Measurements from ENCODE around the gene TC2N.

Gene TC2N

GRCh38 chr14:91889477-91890211, 22.3 kb upstream of the TC2N start:
- TF ChIP-seq SUZ12 (IDR thresholded peaks at IDR 0.05; ENCODE audit: extremely low read depth, insufficient read depth, insufficient read length) (no peak), YY1 (IDR thresholded peaks at IDR 0.05; ENCODE audit: insufficient read depth, insufficient read length) (no peak), ZNF274 (IDR thresholded peaks at IDR 0.05; ENCODE audit: low read depth, low read length) (no peak)
- H3K4me3 ChIP-seq (ENCODE audit: insufficient read length, low read depth): no peak overlapping the region
- DNase-seq (ENCODE audit: low read depth, low spot score): no peak
- H3K36me3 ChIP-seq (ENCODE audit: insufficient read depth, insufficient read length, low read length): no peaks in the 10 kb centered on the region
- no peaks in the 10 kb centered on the region for H3K9me3 ChIP-seq (ENCODE audit: insufficient read depth, low read length)
- no peak overlapping the region for H3K9ac ChIP-seq (ENCODE audit: insufficient read length, low read depth)
- no peaks in the 10 kb centered on the region for H3K4me1 ChIP-seq (ENCODE audit: insufficient read depth, insufficient read length)
- no peaks in the 10 kb centered on the region for H3K27me3 ChIP-seq (ENCODE audit: insufficient read depth, insufficient read length)

GRCh38 chr14:91888641-91889476, 21.5 kb upstream of the TC2N start:
- no peaks in the 10 kb centered on the region for H3K27me3 ChIP-seq (ENCODE audit: insufficient read depth, insufficient read length)
- no peak overlapping the region for H3K9ac ChIP-seq (ENCODE audit: insufficient read length, low read depth)
- no peak for DNase-seq (ENCODE audit: low read depth, low spot score)
- no peaks in the 10 kb centered on the region for H3K9me3 ChIP-seq (ENCODE audit: insufficient read depth, low read length)
- H3K4me3 ChIP-seq (ENCODE audit: insufficient read length, low read depth): no peak overlapping the region
- TF ChIP-seq ZNF274 (IDR thresholded peaks at IDR 0.05; ENCODE audit: low read depth, low read length) (no peak), YY1 (IDR thresholded peaks at IDR 0.05; ENCODE audit: insufficient read depth, insufficient read length) (no peak), SUZ12 (IDR thresholded peaks at IDR 0.05; ENCODE audit: extremely low read depth, insufficient read depth, insufficient read length) (no peak)
- H3K4me1 ChIP-seq (ENCODE audit: insufficient read depth, insufficient read length): no peaks in the 10 kb centered on the region
- no peaks in the 10 kb centered on the region for H3K36me3 ChIP-seq (ENCODE audit: insufficient read depth, insufficient read length, low read length)

- Histone ChIP-seq H3K4me1 (ENCODE audit: insufficient read depth, insufficient read length) (no peaks in the 10 kb centered on the region), H3K27me3 (ENCODE audit: insufficient read depth, insufficient read length) (no peaks in the 10 kb centered on the region), H3K9me3 (ENCODE audit: insufficient read depth, low read length) (no peaks in the 10 kb centered on the region), H3K4me3 (ENCODE audit: insufficient read length, low read depth) (no peak overlapping the region), H3K36me3 (ENCODE audit: insufficient read depth, insufficient read length, low read length) (no peaks in the 10 kb centered on the region), H3K9ac (ENCODE audit: insufficient read length, low read depth) (no peak overlapping the region)
- TF ChIP-seq ZNF274 (IDR thresholded peaks at IDR 0.05; ENCODE audit: low read depth, low read length) (no peak), YY1 (IDR thresholded peaks at IDR 0.05; ENCODE audit: insufficient read depth, insufficient read length) (no peak)
- no peak for DNase-seq (ENCODE audit: low read depth, low spot score)
Observed at GRCh38 chr14:91886961-91887360, 19.6 kb upstream of the TC2N start.

GRCh38 chr14:91885839-91886238, 18.5 kb upstream of the TC2N start:
- Histone ChIP-seq H3K9me3 (ENCODE audit: insufficient read depth, low read length) (no peaks in the 10 kb centered on the region), H3K4me3 (ENCODE audit: insufficient read length, low read depth) (no peak overlapping the region), H3K36me3 (ENCODE audit: insufficient read depth, insufficient read length, low read length) (no peaks in the 10 kb centered on the region), H3K4me1 (ENCODE audit: insufficient read depth, insufficient read length) (no peaks in the 10 kb centered on the region), H3K9ac (ENCODE audit: insufficient read length, low read depth) (no peak overlapping the region), H3K27me3 (ENCODE audit: insufficient read depth, insufficient read length) (no peaks in the 10 kb centered on the region)
- no peak for DNase-seq (ENCODE audit: low read depth, low spot score)
- TF ChIP-seq YY1 (IDR thresholded peaks at IDR 0.05; ENCODE audit: insufficient read depth, insufficient read length) (no peak), ZNF274 (IDR thresholded peaks at IDR 0.05; ENCODE audit: low read depth, low read length) (no peak), SUZ12 (IDR thresholded peaks at IDR 0.05; ENCODE audit: extremely low read depth, insufficient read depth, insufficient read length) (no peak)

GRCh38 chr14:91885113-91885712, 17.9 kb upstream of the TC2N start:
- no peak for TF ChIP-seq ZNF274 (IDR thresholded peaks at IDR 0.05; ENCODE audit: low read depth, low read length)
- TF ChIP-seq SUZ12 (IDR thresholded peaks at IDR 0.05; ENCODE audit: extremely low read depth, insufficient read depth, insufficient read length): no peak
- no peak for TF ChIP-seq YY1 (IDR thresholded peaks at IDR 0.05; ENCODE audit: insufficient read depth, insufficient read length)
- no peaks in the 10 kb centered on the region for H3K4me1 ChIP-seq (ENCODE audit: insufficient read depth, insufficient read length)
- no peak overlapping the region for H3K9ac ChIP-seq (ENCODE audit: insufficient read length, low read depth)
- DNase-seq (ENCODE audit: low read depth, low spot score): no peak
- no peaks in the 10 kb centered on the region for H3K9me3 ChIP-seq (ENCODE audit: insufficient read depth, low read length)
- no peaks in the 10 kb centered on the region for H3K27me3 ChIP-seq (ENCODE audit: insufficient read depth, insufficient read length)
- no peaks in the 10 kb centered on the region for H3K36me3 ChIP-seq (ENCODE audit: insufficient read depth, insufficient read length, low read length)
- no peak overlapping the region for H3K4me3 ChIP-seq (ENCODE audit: insufficient read length, low read depth)

- no peak overlapping the region for H3K9ac ChIP-seq (ENCODE audit: insufficient read length, low read depth)
- H3K27me3 ChIP-seq (ENCODE audit: insufficient read depth, insufficient read length): no peaks in the 10 kb centered on the region
- H3K9me3 ChIP-seq (ENCODE audit: insufficient read depth, low read length): no peaks in the 10 kb centered on the region
- no peak for TF ChIP-seq SUZ12 (IDR thresholded peaks at IDR 0.05; ENCODE audit: extremely low read depth, insufficient read depth, insufficient read length)
- no peak for TF ChIP-seq YY1 (IDR thresholded peaks at IDR 0.05; ENCODE audit: insufficient read depth, insufficient read length)
- no peak for TF ChIP-seq ZNF274 (IDR thresholded peaks at IDR 0.05; ENCODE audit: low read depth, low read length)
- no peak for DNase-seq (ENCODE audit: low read depth, low spot score)
- H3K4me3 ChIP-seq (ENCODE audit: insufficient read length, low read depth): no peak overlapping the region
- no peaks in the 10 kb centered on the region for H3K4me1 ChIP-seq (ENCODE audit: insufficient read depth, insufficient read length)
- H3K36me3 ChIP-seq (ENCODE audit: insufficient read depth, insufficient read length, low read length): no peaks in the 10 kb centered on the region
Observed at GRCh38 chr14:91884664-91885063, 17.3 kb upstream of the TC2N start.

GRCh38 chr14:91883753-91884152, 16.4 kb upstream of the TC2N start:
- Histone ChIP-seq H3K4me1 (ENCODE audit: insufficient read depth, insufficient read length) (no peaks in the 10 kb centered on the region), H3K27me3 (ENCODE audit: insufficient read depth, insufficient read length) (no peaks in the 10 kb centered on the region), H3K9ac (ENCODE audit: insufficient read length, low read depth) (no peak overlapping the region), H3K4me3 (ENCODE audit: insufficient read length, low read depth) (no peak overlapping the region), H3K9me3 (ENCODE audit: insufficient read depth, low read length) (no peaks in the 10 kb centered on the region), H3K36me3 (ENCODE audit: insufficient read depth, insufficient read length, low read length) (no peaks in the 10 kb centered on the region)
- TF ChIP-seq SUZ12 (IDR thresholded peaks at IDR 0.05; ENCODE audit: extremely low read depth, insufficient read depth, insufficient read length): no peak
- TF ChIP-seq ZNF274 (IDR thresholded peaks at IDR 0.05; ENCODE audit: low read depth, low read length): no peak
- no peak for TF ChIP-seq YY1 (IDR thresholded peaks at IDR 0.05; ENCODE audit: insufficient read depth, insufficient read length)
- no peak for DNase-seq (ENCODE audit: low read depth, low spot score)
